ELR (cell line): Measurements from ENCODE around the gene RTKN.
A peak's percentile ranks its signal among the peaks of the same experiment; 100 is the strongest.
"Not testable (repeated sequence)": the region's sequence is repeated elsewhere in the genome, so short reads cannot be mapped to it uniquely, and the experiment has no call there.

Experiments
- DNase-seq: peaks from one replicate; pipeline ENCODE4 v3.0.0-alpha.2; 2015; ENCODE audit warnings: low read depth

Gene RTKN

GRCh38 chr2:74461187-74462053, 19.7 kb upstream of the RTKN start:
- DNase-seq, result peak; percentile 45

- not testable (repeated sequence) for DNase-seq
Measured at GRCh38 chr2:74460187-74460586, 18.4 kb upstream of the RTKN start.

GRCh38 chr2:74459503-74460118, 17.9 kb upstream of the RTKN start:
- not testable (repeated sequence) for DNase-seq

GRCh38 chr2:74458938-74459363, 17.2 kb upstream of the RTKN start:
- DNase-seq, result peak; percentile 18

- peak; percentile 100 for DNase-seq
Measured at GRCh38 chr2:74458132-74458937, 16.6 kb upstream of the RTKN start, which contains the start of gene WBP1. TSS of gene WBP1 (plus strand) at chr2:74458438. CDS start at chr2:74458603, 165 bp downstream.

GRCh38 chr2:74457549-74458131, 15.9 kb upstream of the RTKN start:
- DNase-seq, result peak; percentile 61

GRCh38 chr2:74457129-74457548, 15.4 kb upstream of the RTKN start:
- DNase-seq, result no peak

- DNase-seq, result peak; percentile 99
Measured at GRCh38 chr2:74454654-74455511, 13.1 kb upstream of the RTKN start, which contains the start of gene INO80B. TSS of gene INO80B (plus strand) at chr2:74455087. CDS start at chr2:74455117, 30 bp downstream.

GRCh38 chr2:74450570-74451190, 8.9 kb upstream of the RTKN start:
- no peak for DNase-seq

GRCh38 chr2:74448771-74449170, 7.0 kb upstream of the RTKN start:
- DNase-seq, result peak; percentile 65

- DNase-seq, result no peak
Measured at GRCh38 chr2:74447230-74447999, 5.7 kb upstream of the RTKN start.

GRCh38 chr2:74444498-74445318, 3.0 kb upstream of the RTKN start:
- no peak for DNase-seq

- DNase-seq, result not testable (repeated sequence)
Measured at GRCh38 chr2:74442483-74443297, 953 bp upstream of the RTKN start.

- DNase-seq, result no peak
Measured at GRCh38 chr2:74441170-74441689, 507 bp downstream of the RTKN start.

GRCh38 chr2:74440378-74441169, 1.2 kb downstream of the RTKN start:
- DNase-seq, result peak; percentile 83

GRCh38 chr2:74439803-74440377, 1.8 kb downstream of the RTKN start:
- DNase-seq, result peak; percentile 66
